ENCODE data around the gene EGFR. TPM values are rescaled to one million over a fixed set of nuclear protein-coding genes. Genes with fewer than 3 reads are reported as not detected.

Gene EGFR
- total and polyA plus RNA-seq, 11 donors = 2.3 to 29.6 (median 7.0) TPM

- TF ChIP-seq POLR2A (IDR thresholded peaks at IDR 0.05) (no peak), CTCF (IDR thresholded peaks at IDR 0.05) (no peak)
- ATAC-seq = no peak
- Histone ChIP-seq H3K27ac (no peak overlapping the region), H3K36me3 (peaks cover 0 to 78% (median 44%) of the 10 kb centered on the region in 9 donors), H3K4me3 (no peak overlapping the region), H3K27me3 (no peaks in the 10 kb centered on the region), H3K4me1 (no peaks in the 10 kb centered on the region), H3K9me3 (no peaks in the 10 kb centered on the region)
- intact Hi-C loops (cut with DNase I) = no loop called here
- DNase-seq = no peak
- 87 to 92% (median 88%) methylated on average over 2 of the region's 2 CpGs for WGBS, 4 donors
These were observed 128.9 kb downstream of the EGFR start for GRCh38 chr7:55147736-55148135.

- peaks cover 0 to 77% (median 45%) of the 10 kb centered on the region in 9 donors for H3K36me3 ChIP-seq
- no peak overlapping the region for H3K4me3 ChIP-seq
- no peak overlapping the region for H3K27ac ChIP-seq
- H3K4me1 ChIP-seq = no peaks in the 10 kb centered on the region
- ATAC-seq (no peak), DNase-seq (no peak)
- no peak for TF ChIP-seq POLR2A (IDR thresholded peaks at IDR 0.05)
- H3K9me3 ChIP-seq = no peaks in the 10 kb centered on the region
- intact Hi-C loops (cut with DNase I) = no loop called here
- H3K27me3 ChIP-seq = no peaks in the 10 kb centered on the region
- WGBS, 4 donors = 74 to 84% (median 81%) methylated on average over 3 of the region's 3 CpGs
These were observed 129.8 kb downstream of the EGFR start for GRCh38 chr7:55148571-55148970.

- Histone ChIP-seq H3K4me1 (no peaks in the 10 kb centered on the region), H3K9me3 (no peaks in the 10 kb centered on the region), H3K27me3 (no peaks in the 10 kb centered on the region), H3K36me3 (peaks cover 0 to 79% (median 48%) of the 10 kb centered on the region in 9 donors), H3K4me3 (no peak overlapping the region), H3K27ac (no peak overlapping the region)
- intact Hi-C loops (cut with DNase I) = no loop called here
- DNase-seq (no peak), ATAC-seq (no peak)
- WGBS, 4 donors = 96 to 100% (median 97%) methylated on average over 1 of the region's 1 CpG
- no peak for TF ChIP-seq CTCF (IDR thresholded peaks at IDR 0.05)
These were observed 130.2 kb downstream of the EGFR start for GRCh38 chr7:55149001-55149400.

- Histone ChIP-seq H3K36me3 (peaks cover 0 to 83% (median 51%) of the 10 kb centered on the region in 9 donors), H3K27me3 (no peaks in the 10 kb centered on the region), H3K4me3 (no peak overlapping the region), H3K27ac (no peak overlapping the region), H3K4me1 (no peaks in the 10 kb centered on the region), H3K9me3 (no peaks in the 10 kb centered on the region)
- TF ChIP-seq CTCF (IDR thresholded peaks at IDR 0.05) (no peak), POLR2A (IDR thresholded peaks at IDR 0.05) (no peak)
- ATAC-seq (no peak), DNase-seq (no peak)
- intact Hi-C loops (cut with DNase I) = loop anchor here in 1 of 10 donors (10.0 kb wide), 1 partner anchor 105 kb away; no protein-coding TSS in a partner anchor
- WGBS, 4 donors = 92 to 96% (median 94%) methylated on average over 13 of the region's 13 CpGs
These were observed 131.3 kb downstream of the EGFR start for GRCh38 chr7:55150166-55150565.

Data from heart left ventricle (tissue), 16 donors.